HG03196 (cell line): ENCODE data around the gene LCP2.

Experiments used
- ATAC-seq: cut with Tn5 transposase; IDR thresholded peaks from one replicate; pipeline ENCODE4 v1.9.1; 2021; ENCODE audit not compliant: unreplicated experiment

The LCP2 gene

DNA sequence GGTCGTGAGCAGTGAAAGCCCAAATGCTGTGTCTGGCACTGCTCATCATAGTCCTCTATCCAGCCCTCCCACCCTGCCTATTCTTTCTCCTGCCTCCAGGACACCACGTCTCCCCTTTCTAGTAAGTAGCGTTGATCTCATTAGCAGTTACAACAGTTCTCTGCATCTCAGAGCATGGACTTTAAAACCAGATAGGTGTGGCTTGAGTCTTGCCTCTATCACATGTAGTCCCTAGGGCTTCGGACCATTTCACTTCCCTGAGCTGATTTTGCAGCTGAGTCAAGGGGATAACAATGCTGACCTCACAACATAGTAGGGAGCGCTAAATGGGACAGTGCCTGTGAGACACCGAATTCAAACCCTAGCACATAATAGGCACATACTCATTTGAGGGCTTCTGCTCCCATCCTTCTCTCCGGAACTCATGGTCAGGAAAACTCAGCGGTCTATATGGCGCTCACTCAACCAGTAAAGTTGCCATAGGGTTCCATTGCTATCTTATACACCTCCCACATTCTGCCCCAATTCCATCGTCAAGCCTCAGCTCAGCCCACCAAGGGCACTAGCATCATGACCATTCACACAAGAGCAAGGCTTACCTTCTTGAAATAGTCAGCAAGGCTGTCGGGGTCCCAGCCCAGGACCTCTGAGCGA, 515 bp downstream of the LCP2 start:
- peak; percentile 39 for ATAC-seq

GRCh38 chr5:170296036-170296934, 1.3 kb downstream of the LCP2 start:
- no peak for ATAC-seq

DNA sequence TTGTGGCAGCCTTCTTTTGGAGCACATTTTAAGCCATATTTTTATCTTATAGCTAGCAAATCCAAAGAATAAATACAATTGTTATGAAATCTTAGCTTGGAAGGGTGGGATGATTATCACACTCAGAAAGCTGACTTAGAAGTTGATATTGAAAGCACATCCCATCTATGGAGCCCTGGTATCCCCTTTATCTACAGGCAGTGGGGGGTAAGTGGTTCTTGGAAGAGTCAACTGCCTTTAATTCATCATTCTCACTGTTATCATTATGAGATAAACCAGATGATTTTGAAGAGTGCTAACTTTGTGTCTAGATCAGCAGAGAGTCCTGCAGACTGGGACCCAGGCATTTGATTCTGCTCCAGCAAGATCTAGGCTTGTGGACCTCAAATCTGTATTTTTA, 3.0 kb downstream of the LCP2 start:
- no peak for ATAC-seq

DNA sequence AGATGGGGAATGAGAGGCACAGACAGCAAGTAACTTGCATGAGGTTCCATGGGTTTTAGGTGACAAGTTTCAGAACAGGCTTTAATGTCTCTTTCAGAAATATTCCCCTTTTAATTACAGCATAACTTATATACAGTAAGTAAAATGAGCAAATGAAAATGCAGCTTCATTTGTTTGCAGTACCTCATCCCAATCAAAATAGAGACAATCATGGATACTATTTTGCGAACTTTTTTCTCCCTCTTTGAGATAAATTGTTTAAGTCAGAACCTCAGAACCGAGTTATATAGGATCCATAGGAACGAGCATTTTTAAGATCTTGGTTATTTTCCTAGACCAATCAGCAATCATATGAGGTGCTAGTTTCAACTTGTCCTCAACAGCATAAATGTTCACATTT, 3.5 kb downstream of the LCP2 start:
- ATAC-seq, result no peak

DNA sequence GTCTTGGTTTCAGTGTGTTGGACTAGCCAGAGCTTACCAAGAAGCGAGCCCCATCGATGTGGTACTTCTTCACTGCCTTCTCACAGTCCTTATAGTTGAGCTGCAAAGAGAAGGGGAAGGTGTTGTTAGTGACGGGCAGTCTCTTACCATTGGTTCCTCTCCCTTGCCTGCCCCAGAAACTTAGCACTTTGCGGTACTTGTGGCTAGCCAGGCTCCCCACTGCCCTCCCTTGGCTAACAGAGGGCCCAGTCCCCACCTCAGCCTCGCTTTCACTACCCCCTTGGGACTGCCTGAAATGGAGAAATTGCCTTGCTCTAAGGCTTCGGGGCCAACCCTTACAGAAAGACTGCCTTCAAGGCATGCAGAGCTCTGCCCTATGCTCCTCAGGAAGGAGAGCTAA, 4.3 kb downstream of the LCP2 start:
- ATAC-seq, result peak; percentile 83

DNA sequence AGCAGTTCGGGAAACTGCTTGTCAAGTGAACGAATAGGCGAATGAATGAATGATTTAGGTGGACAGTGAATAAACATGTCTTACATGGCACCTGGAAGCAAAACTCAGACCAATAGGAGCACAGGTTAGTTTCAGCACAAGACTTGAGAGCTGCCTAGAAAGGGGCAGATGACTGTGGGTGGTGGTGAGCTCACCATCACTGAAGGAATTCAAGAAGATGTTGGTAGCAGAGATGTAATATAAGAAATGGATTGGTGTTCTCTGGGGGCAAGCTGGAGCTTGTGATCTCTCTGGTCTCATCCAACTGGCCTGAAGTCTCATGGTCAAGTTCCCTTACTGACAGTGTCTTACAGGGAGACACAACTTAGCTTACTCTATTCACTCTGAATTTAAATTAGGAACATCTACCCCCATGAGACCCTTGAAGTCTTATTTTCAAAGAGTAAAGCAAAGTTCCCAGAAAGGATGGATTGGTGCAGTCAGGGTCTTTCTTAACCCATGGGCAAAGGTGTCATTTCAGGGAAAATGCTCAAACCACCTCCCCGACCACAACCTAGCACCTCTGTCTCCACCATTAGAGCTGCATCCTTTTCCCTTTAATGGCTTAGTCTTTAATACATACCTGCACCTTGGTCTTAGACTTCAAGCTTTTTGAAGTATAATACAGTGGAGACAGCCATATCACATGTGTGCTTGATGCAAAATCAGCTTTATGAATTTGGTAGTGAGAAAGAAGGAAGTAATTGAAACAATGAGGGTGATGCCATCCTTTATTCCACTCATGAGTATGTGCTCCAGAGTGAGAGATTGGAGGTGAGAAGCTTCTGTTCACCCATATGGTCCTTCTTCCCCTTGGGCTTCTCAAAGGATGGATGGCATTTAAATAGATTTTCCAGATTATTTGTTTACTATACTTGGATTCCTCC, 5.1 kb downstream of the LCP2 start:
- ATAC-seq, result no peak

DNA sequence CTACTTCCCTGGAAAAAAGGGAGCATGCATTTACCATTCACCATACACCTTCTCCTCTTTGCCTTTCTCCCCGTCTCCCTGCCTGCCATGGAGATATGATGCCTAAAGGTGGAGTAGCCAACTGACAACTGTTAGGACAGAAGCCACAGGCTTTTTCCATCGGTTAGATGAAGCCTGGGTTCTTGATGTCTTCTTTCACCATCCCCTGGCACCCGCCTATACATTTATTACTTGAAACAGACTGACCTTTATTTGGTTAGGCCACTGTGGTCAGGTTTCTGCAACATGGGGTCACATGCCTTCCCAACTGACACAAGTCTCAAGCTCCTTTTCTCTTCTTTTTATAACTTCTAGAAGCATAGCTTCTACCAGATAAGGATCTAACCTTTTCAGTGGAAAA, 7.1 kb downstream of the LCP2 start:
- no peak for ATAC-seq

DNA sequence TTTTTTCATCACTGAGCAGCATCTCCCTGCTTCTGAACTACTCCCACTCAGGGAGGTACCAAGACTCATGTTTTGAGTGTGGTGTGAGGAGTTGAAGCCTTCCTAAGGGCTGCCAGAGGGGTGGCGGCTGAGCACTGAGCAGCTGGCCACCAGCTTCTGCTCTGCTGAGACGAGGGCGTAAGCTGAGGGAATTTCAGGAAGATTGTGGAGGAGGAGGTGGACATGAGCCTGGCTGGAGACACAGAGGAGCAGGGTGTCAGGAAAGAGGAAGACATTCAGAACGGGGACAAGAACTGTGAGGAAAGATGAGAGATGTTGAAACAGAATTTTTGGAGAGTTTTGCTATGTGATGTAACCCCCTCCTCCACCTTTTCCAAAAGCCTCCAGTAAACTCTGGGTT, 7.8 kb downstream of the LCP2 start:
- no peak for ATAC-seq

DNA sequence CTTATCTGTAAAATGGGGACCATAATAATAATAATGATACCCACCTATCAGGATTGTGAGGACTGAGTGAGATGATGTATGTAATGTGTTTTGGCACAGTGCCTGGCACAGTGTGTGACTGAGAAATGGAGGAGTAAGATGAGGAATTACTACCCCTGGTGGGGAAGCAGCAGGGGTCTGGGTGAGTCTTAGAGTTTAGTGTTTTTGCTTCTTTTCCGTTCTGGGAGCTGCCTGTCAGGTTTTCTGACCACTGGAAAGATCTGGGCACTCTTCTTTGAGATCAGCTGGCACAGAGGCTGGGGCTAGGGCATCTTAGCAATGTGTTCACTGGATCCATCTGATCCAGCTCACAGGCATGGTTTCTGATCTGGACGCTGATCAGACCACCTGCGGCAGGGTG, 8.5 kb downstream of the LCP2 start:
- ATAC-seq, result no peak

GRCh38 chr5:170288551-170288950, 9.0 kb downstream of the LCP2 start:
- no peak for ATAC-seq

- no peak for ATAC-seq
These were observed 9.4 kb downstream of the LCP2 start for GRCh38 chr5:170288151-170288550.

DNA sequence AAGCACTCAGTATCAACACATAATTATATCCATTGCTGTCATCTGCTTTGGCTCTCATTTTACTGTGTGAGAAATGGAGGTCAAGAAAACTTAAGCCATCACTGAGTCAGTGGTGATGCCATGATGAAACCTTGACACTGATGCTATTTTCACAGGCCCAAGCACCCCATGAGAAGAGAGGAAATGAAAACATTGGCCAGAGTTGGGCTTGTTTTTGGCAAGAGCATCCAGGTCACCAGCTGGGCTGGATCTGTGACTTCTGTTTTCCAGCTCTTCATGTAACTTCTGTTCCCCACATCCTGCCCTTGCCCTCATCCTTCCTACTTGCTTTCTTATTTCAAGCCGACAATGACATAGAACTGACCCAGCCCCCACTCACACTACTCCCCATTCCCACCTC, 10.0 kb downstream of the LCP2 start:
- ATAC-seq, result no peak

GRCh38 chr5:170286386-170286925, 11.1 kb downstream of the LCP2 start:
- ATAC-seq, result no peak

GRCh38 chr5:170285181-170285580, 12.4 kb downstream of the LCP2 start:
- no peak for ATAC-seq

GRCh38 chr5:170284231-170284630, 13.3 kb downstream of the LCP2 start:
- ATAC-seq, result no peak

DNA sequence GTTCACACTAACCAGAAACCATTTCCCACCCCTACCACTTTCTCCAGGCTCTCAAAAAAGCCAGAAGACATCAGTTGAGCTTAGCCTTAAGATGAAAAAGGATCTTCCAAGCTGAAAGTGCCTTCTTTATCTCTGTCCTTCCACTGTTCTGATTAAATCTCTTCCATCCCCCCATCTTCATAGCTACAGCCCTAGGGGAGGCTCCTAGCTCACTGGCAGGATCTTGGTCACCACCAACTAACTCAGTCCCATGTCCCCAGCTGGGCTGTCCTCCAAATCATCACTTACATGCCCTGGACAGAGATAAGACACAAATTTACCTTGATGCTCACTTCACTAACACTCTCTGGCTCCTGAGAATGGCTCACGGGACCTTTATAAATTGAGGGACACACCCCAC, 14.3 kb downstream of the LCP2 start:
- ATAC-seq, result no peak

- ATAC-seq, result no peak
These were observed 17.5 kb downstream of the LCP2 start for GRCh38 chr5:170280011-170280493.

GRCh38 chr5:170279459-170279817, 18.1 kb downstream of the LCP2 start:
- no peak for ATAC-seq

DNA sequence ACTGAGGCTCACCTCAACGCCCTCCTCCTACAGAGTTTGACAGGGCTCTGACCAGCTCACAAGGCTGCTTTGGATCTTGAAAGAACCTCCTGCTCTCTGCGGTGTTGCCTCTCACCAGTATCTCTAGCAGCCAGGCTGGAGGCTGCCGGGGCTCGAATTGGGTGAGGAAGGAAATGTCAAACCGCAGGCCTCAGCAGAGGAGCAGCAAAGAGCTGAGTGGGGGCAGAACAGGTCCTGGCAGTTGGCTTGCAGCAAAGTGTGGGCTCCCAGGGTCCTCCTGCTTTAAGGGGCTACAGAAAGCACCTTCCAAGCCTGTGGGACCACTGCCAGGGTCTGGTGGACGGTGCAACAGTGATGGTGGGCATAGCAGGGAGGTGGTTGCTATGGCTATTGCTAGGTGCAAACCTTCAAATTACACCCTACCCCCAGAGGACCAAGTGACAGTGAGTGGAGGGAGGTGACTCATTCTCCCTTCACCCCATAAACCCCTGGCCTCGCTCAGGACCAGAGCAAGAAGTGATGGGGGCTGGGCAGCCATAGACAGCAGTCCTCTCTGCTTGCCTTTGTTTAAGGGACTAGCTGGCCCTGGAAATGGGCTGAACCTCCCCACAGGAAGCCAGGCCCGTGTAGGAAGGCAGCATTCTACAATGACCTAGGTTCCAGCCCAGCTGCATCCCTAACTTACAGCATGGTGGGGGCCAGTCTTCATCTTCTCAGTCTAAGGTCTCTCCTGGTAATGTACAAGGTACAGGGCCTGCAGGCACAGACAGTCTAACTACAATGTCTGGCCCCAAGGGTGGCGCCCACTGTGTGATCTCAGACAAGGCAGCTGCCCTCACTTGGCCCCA, 18.7 kb downstream of the LCP2 start:
- ATAC-seq, result peak; percentile 89

DNA sequence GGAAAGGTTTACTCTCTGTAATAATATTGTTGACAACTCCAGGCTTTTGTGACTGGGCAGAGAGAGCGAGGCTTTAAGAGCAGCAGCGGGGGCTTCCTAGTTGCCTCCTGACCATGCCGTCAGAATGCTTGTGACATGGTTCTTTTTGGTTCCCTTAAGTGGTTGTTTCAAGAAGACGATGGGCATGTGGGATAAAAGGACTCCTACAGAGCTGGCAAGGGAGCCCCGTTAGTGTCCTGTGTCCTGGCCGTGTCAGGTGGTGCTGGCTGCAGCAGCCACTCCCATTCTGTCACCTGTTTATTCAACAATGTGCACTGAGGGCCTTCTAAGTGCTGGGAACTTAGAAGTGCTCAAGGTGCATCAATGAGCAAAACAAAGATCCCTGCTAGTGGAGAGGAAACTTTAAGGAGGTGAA, 19.7 kb downstream of the LCP2 start:
- ATAC-seq, result no peak
